ENCODE results near the gene PRDM4. TPM values are rescaled to one million over a fixed set of nuclear protein-coding genes. Genes with fewer than 3 reads are reported as not detected.

The PRDM4 gene
- total and polyA plus RNA-seq, 2 donors (not counting 3 experiments of a cell fraction or from before 2014, with no cell fraction given), result 25.6 to 36.8 TPM

GRCh38 chr12:107764626-107765025 is 3.7 kb upstream of the PRDM4 start:
- H3K9me1 ChIP-seq (replicated peaks; ENCODE audit: control insufficient read depth, extremely low read depth, insufficient read depth, low read length), result no peaks in the 10 kb centered on the region
- no peak overlapping the region for H3K27ac ChIP-seq (ENCODE audit: insufficient read depth, low read depth, low read length)
- H3K36me3 ChIP-seq (ENCODE audit: control insufficient read depth in 2 of 2, extremely low read depth in 1 of 2, insufficient read depth in 2 of 2, low read length in 2 of 2), result no peaks in the 10 kb centered on the region
- no peaks in the 10 kb centered on the region for H3K9me3 ChIP-seq (replicated peaks; ENCODE audit: control insufficient read depth, insufficient read depth, low read length)
- dilution Hi-C loops (cut with MboI; ENCODE audit: extremely low pct_ligation_motif_present, low sequenced_read_pairs) (no loop called here), intact Hi-C loops (cut with micrococcal nuclease) (no loop called here)
- POLR2A ChIA-PET, result no interaction called here
- CTCF ChIA-PET, result interaction anchor here (2.1 kb wide), 1 partner anchor 121 kb away, joined by 6 read pairs; no protein-coding TSS in a partner anchor
- peaks cover 9% of the 10 kb centered on the region for H3K4me1 ChIP-seq (ENCODE audit: control insufficient read depth, extremely low read depth, insufficient read depth, low read length)
- no peaks in the 10 kb centered on the region for H4K20me1 ChIP-seq (replicated peaks; ENCODE audit: control insufficient read depth, extremely low read depth, insufficient read depth, low read length)
- no peak overlapping the region for H3K4me2 ChIP-seq (ENCODE audit: insufficient read depth, low read length)
- FAIRE-seq, result no peak
- no peak for DNase-seq (ENCODE audit: low read depth, low spot score)
- no peak overlapping the region for H3K4me3 ChIP-seq (replicated peaks in 1 of 3; ENCODE audit: insufficient read depth in 1 of 3, low read depth in 1 of 3, low read length in 3 of 3)
- peaks cover 1 to 13% of the 10 kb centered on the region in 2 experiments for H3K27me3 ChIP-seq (ENCODE audit: control insufficient read depth in 2 of 2, insufficient read depth in 2 of 2, low read length in 2 of 2)
- TF ChIP-seq CTCF (IDR thresholded peaks at IDR 0.05; ENCODE audit: extremely low read depth in 1 of 2, insufficient read depth in 1 of 2, low read depth in 1 of 2, low read length in 2 of 2) (no peak), JUN (IDR thresholded peaks at IDR 0.05; ENCODE audit: borderline replicate concordance, insufficient read depth, insufficient read length, low read depth) (no peak), MAX (IDR thresholded peaks at IDR 0.05; ENCODE audit: insufficient read depth, insufficient read length) (no peak), MYC (IDR thresholded peaks at IDR 0.05; ENCODE audit: low read depth, low read length) (no peak), GATA2 (IDR thresholded peaks at IDR 0.05; ENCODE audit: insufficient read depth, insufficient read length, low read depth, low read length) (no peak), POLR2A (IDR thresholded peaks at IDR 0.05; ENCODE audit: low read depth, low read length) (no peak), POLR2AphosphoS5 (IDR thresholded peaks at IDR 0.05; ENCODE audit: insufficient read depth, low read depth, low read length) (no peak), FOS (IDR thresholded peaks at IDR 0.05; ENCODE audit: borderline replicate concordance, insufficient read depth, low read length) (no peak), EZH2 (IDR thresholded peaks at IDR 0.05; ENCODE audit: borderline replicate concordance, low read depth, low read length, severe bottlenecking) (no peak)
- no peak overlapping the region for H3K9ac ChIP-seq (replicated peaks; ENCODE audit: extremely low read depth, insufficient read depth, low read length)
- peaks cover 13% of the 10 kb centered on the region for H3K79me2 ChIP-seq (ENCODE audit: control insufficient read depth, insufficient read depth, low read length)
- no peak overlapping the region for H2AFZ ChIP-seq (ENCODE audit: low read depth, low read length)
- no TSS peak for BruUV-seq (replicated peaks)
